ENCODE measurements around the gene MUSK.

MUSK gene

DNA sequence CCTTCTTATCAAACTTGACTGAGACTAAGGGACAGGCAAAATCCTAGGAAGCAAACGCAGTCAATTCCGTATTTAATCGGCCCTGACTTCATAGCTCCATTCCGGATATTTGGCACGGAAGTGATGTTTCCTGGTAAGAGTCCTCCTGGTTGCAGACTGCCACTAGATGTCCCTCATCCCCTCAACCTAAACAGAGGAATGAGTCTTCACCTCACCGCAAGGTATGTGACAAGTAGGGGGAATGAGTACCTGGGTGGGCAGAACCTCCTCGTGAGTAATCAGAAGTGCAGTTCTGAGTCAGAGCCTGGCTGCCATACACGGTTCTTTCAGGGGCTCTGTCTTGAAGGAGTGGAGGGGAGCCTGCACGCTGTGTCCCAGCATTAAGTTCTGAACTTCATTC is 173.6 kb downstream of the MUSK start:
- Mint-ChIP-seq H3K27ac (no peak overlapping the region), H3K27me3 (no peaks in the 10 kb centered on the region), H3K9me3 (peaks cover 10 to 24% of the 10 kb centered on the region in 2 donors), H3K4me3 (no peak overlapping the region), H3K4me1 (ENCODE audit: low read depth in 2 of 2) (no peaks in the 10 kb centered on the region), H3K36me3 (ENCODE audit: insufficient read depth) (no peaks in the 10 kb centered on the region)
- DNase-seq, result no peak
- ATAC-seq (replicated peaks), result no peak

DNA sequence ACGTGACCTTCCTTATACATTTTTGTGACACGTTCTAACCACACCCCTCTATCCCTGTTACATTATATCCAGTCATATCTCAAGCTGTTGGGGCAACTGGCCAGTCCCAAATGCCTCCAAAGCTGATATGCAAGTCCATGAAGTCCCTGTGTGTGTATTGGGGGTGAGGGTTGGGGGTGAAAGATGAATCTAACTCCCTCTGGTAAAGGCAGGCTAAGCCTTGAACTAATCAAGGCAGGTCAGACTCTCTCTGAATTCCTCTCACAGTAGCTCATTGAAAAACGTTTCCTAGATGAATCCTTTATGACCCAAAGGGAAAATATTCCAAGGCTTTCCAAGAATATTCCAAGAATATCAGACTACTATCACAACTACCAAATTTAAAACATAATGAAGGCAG is 174.4 kb downstream of the MUSK start:
- H3K4me3 Mint-ChIP-seq, result no peak overlapping the region
- H3K4me1 Mint-ChIP-seq (ENCODE audit: low read depth in 2 of 2), result no peaks in the 10 kb centered on the region
- DNase-seq (no peak), ATAC-seq (replicated peaks) (no peak)
- no peaks in the 10 kb centered on the region for H3K36me3 Mint-ChIP-seq (ENCODE audit: insufficient read depth)
- no peak overlapping the region for H3K27ac Mint-ChIP-seq
- H3K9me3 Mint-ChIP-seq, result peaks cover 10 to 17% of the 10 kb centered on the region in 2 donors
- no peaks in the 10 kb centered on the region for H3K27me3 Mint-ChIP-seq

DNA sequence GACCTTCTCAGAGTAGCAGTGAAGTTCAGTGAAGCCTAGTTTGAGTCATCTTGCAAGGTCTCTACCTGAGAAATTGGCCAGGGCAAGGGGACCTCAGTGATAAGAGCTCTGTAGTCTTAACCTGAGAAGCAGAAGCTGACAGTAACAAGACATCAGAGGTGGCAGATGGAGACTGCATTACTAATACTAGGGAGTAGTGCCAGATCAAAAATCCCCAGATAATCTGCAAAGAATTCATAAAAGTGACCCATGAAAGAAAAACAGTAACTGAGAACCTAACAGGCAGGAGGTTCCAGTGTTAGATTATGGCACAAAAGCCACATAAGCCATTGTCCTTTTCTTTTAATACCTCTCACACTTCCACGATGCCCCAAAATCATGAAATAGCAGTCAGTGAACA is 175.5 kb downstream of the MUSK start:
- no peaks in the 10 kb centered on the region for H3K4me1 Mint-ChIP-seq (ENCODE audit: low read depth in 2 of 2)
- no peaks in the 10 kb centered on the region for H3K27me3 Mint-ChIP-seq
- no peaks in the 10 kb centered on the region for H3K36me3 Mint-ChIP-seq (ENCODE audit: insufficient read depth)
- H3K4me3 Mint-ChIP-seq, result no peak overlapping the region
- H3K27ac Mint-ChIP-seq, result no peak overlapping the region
- ATAC-seq (replicated peaks) (no peak), DNase-seq (no peak)
- H3K9me3 Mint-ChIP-seq, result peaks cover 9 to 17% of the 10 kb centered on the region in 2 donors

DNA sequence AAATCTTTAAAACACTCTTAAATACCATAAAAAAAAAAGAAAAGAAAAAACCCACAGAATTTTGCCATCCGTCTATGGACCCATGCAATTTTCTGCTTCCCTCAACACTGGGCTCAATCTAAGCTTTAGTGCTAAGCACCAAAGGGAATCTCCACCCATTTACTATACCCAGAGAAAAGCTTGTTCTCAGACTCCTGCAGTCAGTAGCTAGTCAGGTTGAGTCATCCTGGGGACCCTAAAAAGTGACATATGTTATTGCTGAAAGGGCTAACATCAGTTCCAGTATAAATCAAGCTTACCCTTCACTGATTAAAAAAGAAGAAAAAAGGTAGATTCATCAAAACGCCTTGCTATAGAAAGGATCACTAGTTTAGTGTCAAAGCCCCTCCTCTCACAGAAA is 177.6 kb downstream of the MUSK start:
- ATAC-seq (replicated peaks) (no peak), DNase-seq (no peak)
- Mint-ChIP-seq H3K4me1 (ENCODE audit: low read depth in 2 of 2) (no peaks in the 10 kb centered on the region), H3K27me3 (no peaks in the 10 kb centered on the region), H3K9me3 (peaks cover 4 to 17% of the 10 kb centered on the region in 2 donors), H3K36me3 (ENCODE audit: insufficient read depth) (no peaks in the 10 kb centered on the region), H3K27ac (no peak overlapping the region), H3K4me3 (no peak overlapping the region)

DNA sequence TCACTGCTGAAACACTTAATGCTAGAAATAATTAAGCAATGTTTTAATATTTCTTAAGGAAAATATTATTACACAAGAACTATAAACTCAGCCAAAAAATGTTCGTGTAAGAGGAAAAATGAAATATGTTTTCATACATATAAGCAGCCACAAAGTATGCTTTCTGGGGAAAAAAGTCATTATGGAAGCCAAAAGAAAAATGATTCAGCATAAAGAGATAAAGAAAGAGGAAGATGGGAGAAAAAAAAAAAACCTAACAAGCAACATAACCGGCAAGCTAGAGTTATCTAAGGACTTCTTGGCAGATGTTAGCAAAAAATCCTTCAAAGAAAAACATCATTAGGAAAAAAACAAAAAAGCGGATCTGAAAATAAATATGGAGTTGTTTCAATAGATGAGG is 179.1 kb downstream of the MUSK start:
- H3K9me3 Mint-ChIP-seq, result peaks cover 4 to 17% of the 10 kb centered on the region in 2 donors
- H3K4me3 Mint-ChIP-seq, result no peak overlapping the region
- H3K27ac Mint-ChIP-seq, result no peak overlapping the region
- no peaks in the 10 kb centered on the region for H3K36me3 Mint-ChIP-seq (ENCODE audit: insufficient read depth)
- H3K27me3 Mint-ChIP-seq, result no peaks in the 10 kb centered on the region
- DNase-seq, result no peak
- no peak for ATAC-seq (replicated peaks)
- no peaks in the 10 kb centered on the region for H3K4me1 Mint-ChIP-seq (ENCODE audit: low read depth in 2 of 2)

DNA sequence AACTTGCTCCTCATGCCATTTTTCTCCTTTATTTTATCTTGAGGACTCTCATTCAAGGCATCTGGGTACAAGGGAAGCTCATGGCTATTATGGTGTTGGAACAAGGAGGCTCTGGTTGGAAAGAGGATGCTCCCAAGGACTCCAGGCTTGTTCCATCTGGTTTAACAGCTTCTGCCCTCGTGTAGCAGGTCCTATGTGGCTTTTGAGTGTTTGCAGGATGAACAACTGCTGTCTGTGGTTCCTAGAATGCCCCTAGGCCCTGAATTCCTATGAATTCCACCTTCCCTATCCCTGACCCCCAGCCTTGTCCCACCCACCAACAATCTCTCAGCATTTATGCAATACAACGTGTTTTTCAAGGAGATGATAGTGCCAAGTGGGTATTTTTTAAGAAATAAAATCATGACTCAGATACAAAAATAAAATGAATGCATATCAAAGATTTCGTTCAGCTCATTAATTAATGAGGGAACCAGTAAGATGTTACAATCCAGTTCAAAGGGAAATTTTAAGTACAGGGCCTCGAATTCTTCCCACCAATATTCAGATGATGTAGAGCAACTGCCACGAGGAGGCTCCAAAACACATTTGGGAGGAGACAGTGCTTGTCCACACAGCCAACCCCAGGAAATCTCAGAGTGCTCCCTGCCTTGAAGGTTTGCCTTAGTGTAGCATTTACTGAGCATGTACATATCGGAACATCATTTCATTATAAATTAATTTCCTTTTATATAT is 182.0 kb downstream of the MUSK start:
- no peaks in the 10 kb centered on the region for H3K4me1 Mint-ChIP-seq (ENCODE audit: low read depth in 2 of 2)

More for the DNA sequence above, 182.0 kb downstream of the MUSK start:
- Mint-ChIP-seq H3K9me3 (peaks cover 0 to 10% of the 10 kb centered on the region in 2 donors), H3K27me3 (no peaks in the 10 kb centered on the region), H3K27ac (no peak overlapping the region), H3K4me3 (no peak overlapping the region), H3K36me3 (ENCODE audit: insufficient read depth) (no peaks in the 10 kb centered on the region)
- DNase-seq, result no peak
- no peak for ATAC-seq (replicated peaks)
